HepG2 (cell line): Measurements from ENCODE around the gene GPHN. TPM values are rescaled to one million over a fixed set of nuclear protein-coding genes. Genes with fewer than 3 reads are reported as not detected.

Experiments
- ATAC-seq: fragments of 200-7000 bp; cut with Tn5 transposase; 3 replicates; pipeline ENCODE4 v1.9.1; 2020; ENCODE audit warnings: mild to moderate bottlenecking, moderate library complexity
- BruUV-seq: library from RNA; stranded (reverse); fragments of 400-500 nt; replicated peaks from 2 replicates; lab custom pipeline; 2021; lab: Mats Ljungman, UMichigan
- CTCF ChIA-PET: fragments of 300-600 bp; formaldehyde crosslinking; extraction: SDS; loops from one replicate; lab custom pipeline; 2021; ENCODE audit warnings: low total read pairs, inconsistent platforms, low intra/inter-chr PET ratio; lab: Yijun Ruan, JAX
- POLR2A ChIA-PET: fragments of 350-600 bp; sonication (Branson Sonifier 250); formaldehyde crosslinking; loops from one replicate; lab custom pipeline; 2020; ENCODE audit warnings: antibody characterized with exemption, inconsistent platforms; lab: Yijun Ruan, JAX
- DNase-seq: peaks from one replicate; pipeline ENCODE4 v3.0.0-alpha.2; 2015; ENCODE audit warnings: low spot score
- FAIRE-seq: peaks from 3 replicates; lab custom pipeline; 2011; peaks lifted over from hg19 to GRCh38; lab: Jason Lieb, UNC
- H2AFZ ChIP-seq: one replicate; pipeline ENCODE4 v1.6.1; 2011; ENCODE audit warnings: low read length, inconsistent platforms
- H3K27ac ChIP-seq: fragments of 300-600 bp; 3 replicates; pipeline ENCODE4 v1.8.0; 2011; ENCODE audit warnings: mixed run types, mild to moderate bottlenecking, mixed read lengths, low read length, inconsistent platforms; ENCODE audit not compliant: insufficient read depth; ENCODE audit errors: extremely low read length
- H3K27me3 ChIP-seq, 2 experiments: fragments of 200-600 bp in 1 of 2; 2 replicates in 1 of 2; 3 replicates in 1 of 2; pipeline versions ENCODE4 v1.6.0 to v1.8.0; 2011; ENCODE audit warnings: low read length in 2 of 2, mild to moderate bottlenecking in 2 of 2, moderate library complexity in 2 of 2, inconsistent platforms in 1 of 2; ENCODE audit not compliant: insufficient read depth in 2 of 2, control insufficient read depth in 1 of 2
- H3K36me3 ChIP-seq, 2 experiments: fragments of 200-600 bp in 1 of 2; replicated peaks in 1 of 2; 2 replicates in 1 of 2; 3 replicates in 1 of 2; pipeline versions ENCODE4 v1.5.1 to v1.8.0; 2011; ENCODE audit warnings: low read length in 2 of 2, inconsistent platforms in 1 of 2; ENCODE audit not compliant: insufficient read depth in 2 of 2, control insufficient read depth in 1 of 2
- H3K4me1 ChIP-seq: 2 replicates; pipeline ENCODE4 v1.5.1; 2012; ENCODE audit warnings: low read length, inconsistent platforms; ENCODE audit not compliant: insufficient read depth
- H3K4me2 ChIP-seq: 2 replicates; pipeline ENCODE4 v1.6.0; 2011; ENCODE audit warnings: low read depth, low read length, inconsistent platforms
- H3K4me3 ChIP-seq, 3 experiments: fragments of 200-600 bp in 1 of 3; sonication (generic), shearing (Covaris generic) in 1 of 3; replicated peaks in 1 of 3; 2 replicates each; pipeline ENCODE4 v1.5.1; 2011 to 2016; ENCODE audit warnings: low read length in 3 of 3, inconsistent platforms in 2 of 3, low read depth in 2 of 3, mild to moderate bottlenecking in 2 of 3, control low read depth in 1 of 3, mixed read lengths in 1 of 3; ENCODE audit not compliant: insufficient read depth in 1 of 3
- H3K79me2 ChIP-seq: one replicate; pipeline ENCODE4 v1.6.1; 2011; ENCODE audit warnings: low read length, inconsistent platforms; ENCODE audit not compliant: insufficient read depth
- H3K9ac ChIP-seq: 2 replicates; pipeline ENCODE4 v1.6.0; 2011; ENCODE audit warnings: mild to moderate bottlenecking, low read depth, low read length, inconsistent platforms; ENCODE audit not compliant: insufficient read depth
- H3K9me3 ChIP-seq: 2 replicates; pipeline ENCODE4 v1.5.1; 2012; ENCODE audit warnings: mild to moderate bottlenecking, low read length
- H4K20me1 ChIP-seq: 2 replicates; pipeline ENCODE4 v1.6.0; 2011; ENCODE audit warnings: inconsistent platforms, mild to moderate bottlenecking, low read length, moderate library complexity; ENCODE audit not compliant: insufficient read depth
- ARID5B ChIP-seq: IDR thresholded peaks from 2 replicates; pipeline ENCODE4 v1.4.0; 2020; ENCODE audit warnings: mild to moderate bottlenecking, missing genetic modification reagents
- CBFB ChIP-seq: sonication (generic); formaldehyde crosslinking; IDR thresholded peaks from 2 replicates; pipeline ENCODE4 v1.4.0; 2020; ENCODE audit warnings: missing genetic modification reagents
- TBX3 ChIP-seq: fragments of 450-650 bp; IDR thresholded peaks from 2 replicates; pipeline ENCODE4 v1.6.1; 2017; ENCODE audit warnings: antibody characterized with exemption, mild to moderate bottlenecking, inconsistent platforms, borderline replicate concordance
- TP53 ChIP-seq: sonication (generic); formaldehyde crosslinking; conservative IDR thresholded peaks from 2 replicates; pipeline ENCODE4 v1.4.0; 2020; ENCODE audit warnings: missing genetic modification reagents
- ZFP36 ChIP-seq: fragments of 150-350 bp; IDR thresholded peaks from 2 replicates; pipeline ENCODE4 v1.6.1; 2018; ENCODE audit warnings: borderline replicate concordance, low read length, low read depth; ENCODE audit not compliant: partially characterized antibody
- ZNF136 ChIP-seq: sonication (generic); formaldehyde crosslinking; IDR thresholded peaks from 2 replicates; pipeline ENCODE4 v1.8.1; 2022; ENCODE audit warnings: low read depth, mild to moderate bottlenecking, moderate library complexity, missing genetic modification reagents
- ZNF207 ChIP-seq: fragments of 450-650 bp; IDR thresholded peaks from 2 replicates; pipeline ENCODE4 v1.6.1; 2016; ENCODE audit warnings: antibody characterized with exemption, borderline replicate concordance
- ZNF468 ChIP-seq: sonication (generic); formaldehyde crosslinking; IDR thresholded peaks from 2 replicates; pipeline ENCODE4 v1.8.0; 2022; ENCODE audit warnings: mild to moderate bottlenecking, moderate library complexity, missing genetic modification reagents
- ZNF720 ChIP-seq: sonication (generic); formaldehyde crosslinking; IDR thresholded peaks from 2 replicates; pipeline ENCODE4 v1.4.0; 2020; ENCODE audit warnings: missing genetic modification reagents
- ZSCAN5A ChIP-seq: sonication (generic); formaldehyde crosslinking; IDR thresholded peaks from 2 replicates; pipeline ENCODE4 v1.8.0; 2022; ENCODE audit warnings: mild to moderate bottlenecking, missing genetic modification reagents, borderline replicate concordance
- WGBS: methylation state at CpG from one replicate; pipeline ENCODE4 v1.1.6; 2017; ENCODE audit warnings: low lambda C conversion rate; 5-methylcytosine and 5-hydroxymethylcytosine counted together
- in situ Hi-C: cut with HindIII; loops from 2 replicates; pipeline ENCODE4 v1.10.0; 2017; ENCODE audit warnings: low pct_unique_long_range_greater_than_20kb; ENCODE audit not compliant: extremely low pct_ligation_motif_present
- intact Hi-C: fragments of 100-400 bp; cut with micrococcal nuclease; formaldehyde crosslinking; loops from one replicate; pipeline ENCODE4 v1.10.0; 2022; ENCODE audit not compliant: unreplicated experiment
- polyA plus RNA-seq, 8 experiments: library from polyadenylated mRNA; depleted of rRNA in 3 of 8; stranded (reverse) in 7 of 8; unstranded in 1 of 8; fragments of >200 nt; fragmentation: Illumina TruSeq in 4 of 8; extraction: Trizol in 4 of 8; gene quantifications; 2 replicates each; pipeline versions ENCODE4 v1.2.1 to v1.2.3, GENCODE V29; 2011 to 2016; ENCODE audit warnings: low read depth in 4 of 8, missing spikeins in 1 of 8, mixed read lengths in 1 of 8; ENCODE audit not compliant: insufficient read depth in 1 of 8
- total RNA-seq, 5 experiments: library from RNA; depleted of rRNA; stranded (reverse); fragments of >200 nt; fragmentation: Illumina TruSeq; extraction: Trizol; gene quantifications; 2 replicates each; pipeline ENCODE4 v1.2.3, GENCODE V29; 2016; ENCODE audit warnings: low read depth in 1 of 5
- TF ChIP-seq, protein P1 (sequence below): sonication (generic); formaldehyde crosslinking; IDR thresholded peaks from 2 replicates; pipeline ENCODE4 v1.8.1; 2022; ENCODE audit warnings: low read depth, mild to moderate bottlenecking, missing genetic modification reagents

The GPHN gene
- total and polyA plus RNA-seq, 2 of the 13 experiments (the other 11 are each of a cell fraction or from before 2014, with no cell fraction given) = 12.7 to 19.2 TPM

- no TSS peak for BruUV-seq
- in situ Hi-C loops = no loop called here
- intact Hi-C loops = no loop called here
- FAIRE-seq (no peak), DNase-seq (no peak), ATAC-seq (no peak)
- peaks cover 45% of the 10 kb centered on the region for H3K9me3 ChIP-seq
- H3K4me3 ChIP-seq = no peak overlapping the region
- no peaks in the 10 kb centered on the region for H3K4me1 ChIP-seq
- ChIA-PET POLR2A (no interaction called here), CTCF (no interaction called here)
- H3K36me3 ChIP-seq = no peaks in the 10 kb centered on the region
- no peak overlapping the region for H3K9ac ChIP-seq
- no peaks in the 10 kb centered on the region for H4K20me1 ChIP-seq
- peaks cover 26% of the 10 kb centered on the region for H3K79me2 ChIP-seq
- no peak overlapping the region for H3K4me2 ChIP-seq
- TF ChIP-seq, protein P1, sequence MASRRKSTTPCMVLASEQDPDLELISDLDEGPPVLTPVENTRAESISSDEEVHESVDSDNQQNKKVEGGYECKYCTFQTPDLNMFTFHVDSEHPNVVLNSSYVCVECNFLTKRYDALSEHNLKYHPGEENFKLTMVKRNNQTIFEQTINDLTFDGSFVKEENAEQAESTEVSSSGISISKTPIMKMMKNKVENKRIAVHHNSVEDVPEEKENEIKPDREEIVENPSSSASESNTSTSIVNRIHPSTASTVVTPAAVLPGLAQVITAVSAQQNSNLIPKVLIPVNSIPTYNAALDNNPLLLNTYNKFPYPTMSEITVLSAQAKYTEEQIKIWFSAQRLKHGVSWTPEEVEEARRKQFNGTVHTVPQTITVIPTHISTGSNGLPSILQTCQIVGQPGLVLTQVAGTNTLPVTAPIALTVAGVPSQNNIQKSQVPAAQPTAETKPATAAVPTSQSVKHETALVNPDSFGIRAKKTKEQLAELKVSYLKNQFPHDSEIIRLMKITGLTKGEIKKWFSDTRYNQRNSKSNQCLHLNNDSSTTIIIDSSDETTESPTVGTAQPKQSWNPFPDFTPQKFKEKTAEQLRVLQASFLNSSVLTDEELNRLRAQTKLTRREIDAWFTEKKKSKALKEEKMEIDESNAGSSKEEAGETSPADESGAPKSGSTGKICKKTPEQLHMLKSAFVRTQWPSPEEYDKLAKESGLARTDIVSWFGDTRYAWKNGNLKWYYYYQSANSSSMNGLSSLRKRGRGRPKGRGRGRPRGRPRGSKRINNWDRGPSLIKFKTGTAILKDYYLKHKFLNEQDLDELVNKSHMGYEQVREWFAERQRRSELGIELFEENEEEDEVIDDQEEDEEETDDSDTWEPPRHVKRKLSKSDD = no peak
- no peak for TF ChIP-seq TBX3
- no peak for TF ChIP-seq ZNF720
- TF ChIP-seq ZFP36 = no peak
- TF ChIP-seq ZNF136 = peak; percentile 91; the same call in 1 of the 2 replicates
- no peaks in the 10 kb centered on the region for H3K27me3 ChIP-seq
- no peak overlapping the region for H2AFZ ChIP-seq
- WGBS = 91% methylated on average over 2 of the region's 2 CpGs
- no peak overlapping the region for H3K27ac ChIP-seq
Measured at GRCh38 chr14:66575014-66575413, 67.1 kb downstream of the GPHN start.

- no peaks in the 10 kb centered on the region for H3K27me3 ChIP-seq
- H3K9me3 ChIP-seq = peaks cover 45% of the 10 kb centered on the region
- no peaks in the 10 kb centered on the region for H4K20me1 ChIP-seq
- intact Hi-C loops = no loop called here
- BruUV-seq = no TSS peak
- in situ Hi-C loops = no loop called here
- ATAC-seq (no peak), DNase-seq (no peak), FAIRE-seq (no peak)
- H3K4me2 ChIP-seq = no peak overlapping the region
- WGBS = no CpG with 5 or more reads among the region's 1 CpG
- H3K79me2 ChIP-seq = peaks cover 22% of the 10 kb centered on the region
- no peaks in the 10 kb centered on the region for H3K4me1 ChIP-seq
- H2AFZ ChIP-seq = no peak overlapping the region
- ChIA-PET CTCF (no interaction called here), POLR2A (no interaction called here)
- H3K27ac ChIP-seq = no peak overlapping the region
- no peak overlapping the region for H3K9ac ChIP-seq
- no peaks in the 10 kb centered on the region for H3K36me3 ChIP-seq
- no peak overlapping the region for H3K4me3 ChIP-seq
- TF ChIP-seq ZNF207 (no peak), CBFB (CRISPR knock-in tag) (no peak), TP53 (CRISPR knock-in tag) (no peak), ZSCAN5A (CRISPR knock-in tag) (no peak), ARID5B (CRISPR knock-in tag) (no peak), ZNF468 (CRISPR knock-in tag) (no peak)
Measured at GRCh38 chr14:66575939-66576338, 68.0 kb downstream of the GPHN start.
